Liver (tissue), 9 donors: ENCODE measurements around the gene BSPRY. TPM values are rescaled to one million over a fixed set of nuclear protein-coding genes. Genes with fewer than 3 reads are reported as not detected.

Experiments used
- DNase-seq: peaks from one replicate; pipeline ENCODE4 v3.0.0-alpha.2; 2017; ENCODE audit warnings: low spot score
- H3K27ac ChIP-seq, 2 donors: one replicate each; pipeline ENCODE4 v1.7.0; 2013; ENCODE audit warnings: inconsistent platforms in 2 of 2, low read length in 2 of 2, control low read depth in 1 of 2, low read depth in 1 of 2, mild to moderate bottlenecking in 1 of 2
- H3K27me3 ChIP-seq, 4 donors: one replicate each; pipeline versions ENCODE4 v1.6.1 to v1.7.0; 2013; ENCODE audit warnings: low read length in 3 of 4, inconsistent platforms in 1 of 4, mild to moderate bottlenecking in 1 of 4, moderate library complexity in 1 of 4; ENCODE audit not compliant: control insufficient read depth in 4 of 4, insufficient read depth in 4 of 4
- H3K36me3 ChIP-seq, 4 donors: one replicate each; pipeline versions ENCODE4 v1.6.1 to v1.7.0; 2013; ENCODE audit warnings: low read length in 3 of 4, mild to moderate bottlenecking in 3 of 4, low read depth in 1 of 4, moderate library complexity in 1 of 4; ENCODE audit not compliant: control insufficient read depth in 4 of 4, insufficient read depth in 3 of 4
- H3K4me1 ChIP-seq, 4 donors: one replicate each; pipeline versions ENCODE4 v1.6.1 to v1.7.0; 2013; ENCODE audit warnings: low read length in 3 of 4, mild to moderate bottlenecking in 3 of 4, moderate library complexity in 1 of 4; ENCODE audit not compliant: control insufficient read depth in 4 of 4, insufficient read depth in 4 of 4
- H3K4me3 ChIP-seq, 3 donors: one replicate each; pipeline versions ENCODE4 v1.6.1 to v1.7.0; 2013; ENCODE audit warnings: low read length in 3 of 3, control low read depth in 1 of 3, low read depth in 1 of 3, mild to moderate bottlenecking in 1 of 3
- H3K9ac ChIP-seq, 2 donors: one replicate each; pipeline ENCODE4 v1.7.0; 2013; ENCODE audit warnings: low read length in 2 of 2, mild to moderate bottlenecking in 2 of 2, moderate library complexity in 2 of 2, control low read depth in 1 of 2, low read depth in 1 of 2
- H3K9me3 ChIP-seq, 4 donors: one replicate each; pipeline versions ENCODE4 v1.6.1 to v1.7.0; 2013; ENCODE audit warnings: low read length in 3 of 4; ENCODE audit not compliant: control insufficient read depth in 4 of 4
- EGR1 ChIP-seq, 2 donors: IDR thresholded peaks; 2 replicates each; pipeline ENCODE4 v1.6.1; 2016 to 2018; ENCODE audit warnings: antibody characterized with exemption in 2 of 2, low read depth in 2 of 2
- FOXA1 ChIP-seq: IDR thresholded peaks from 2 replicates; pipeline ENCODE4 v1.6.1; 2016; ENCODE audit warnings: antibody characterized with exemption
- GABPA ChIP-seq, 2 donors: IDR thresholded peaks in 1 of 2; conservative IDR thresholded peaks in 1 of 2; 2 replicates each; pipeline ENCODE4 v1.6.1; 2016; ENCODE audit warnings: antibody characterized with exemption in 2 of 2, mild to moderate bottlenecking in 1 of 2, moderate library complexity in 1 of 2
- HNF4A ChIP-seq, 2 donors: conservative IDR thresholded peaks; 2 replicates each; pipeline ENCODE4 v1.6.1; 2016; ENCODE audit warnings: antibody characterized with exemption in 2 of 2, mild to moderate bottlenecking in 2 of 2
- HNF4G ChIP-seq: IDR thresholded peaks from 2 replicates; pipeline ENCODE4 v1.6.1; 2016; ENCODE audit warnings: antibody characterized with exemption
- JUND ChIP-seq, 2 donors: IDR thresholded peaks; 2 replicates each; pipeline ENCODE4 v1.6.1; 2016; ENCODE audit warnings: antibody characterized with exemption in 2 of 2
- NR2F2 ChIP-seq: IDR thresholded peaks from 2 replicates; pipeline ENCODE4 v1.6.1; 2016; ENCODE audit warnings: antibody characterized with exemption
- RAD21 ChIP-seq, 2 donors: IDR thresholded peaks; 2 replicates each; pipeline ENCODE4 v1.6.1; 2016; ENCODE audit warnings: antibody characterized with exemption in 2 of 2, mild to moderate bottlenecking in 2 of 2
- RXRA ChIP-seq, 2 donors: IDR thresholded peaks; 2 replicates each; pipeline ENCODE4 v1.6.1; 2017 to 2018; ENCODE audit warnings: antibody characterized with exemption in 2 of 2, mild to moderate bottlenecking in 1 of 2
- SP1 ChIP-seq: IDR thresholded peaks from 2 replicates; pipeline ENCODE4 v1.6.1; 2018; ENCODE audit warnings: antibody characterized with exemption, mild to moderate bottlenecking
- TAF1 ChIP-seq: conservative IDR thresholded peaks from 2 replicates; pipeline ENCODE4 v1.6.1; 2016; ENCODE audit warnings: antibody characterized with exemption, mild to moderate bottlenecking
- WGBS: extraction: QIAGEN DNeasy Blood & Tissue Kit; methylation state at CpG from one replicate; pipeline ENCODE4 v1.1.7; 2013; 5-methylcytosine and 5-hydroxymethylcytosine counted together
- polyA plus RNA-seq, 2 donors: library from polyadenylated mRNA; stranded (reverse) in 1 of 2; unstranded in 1 of 2; fragments of 200-250 nt in 1 of 2; fragments of >200 nt in 1 of 2; fragmentation: Nextera tagmentation in 1 of 2; extraction: Ambion mirVana in 1 of 2; gene quantifications; one replicate each; pipeline versions ENCODE4 v1.2.1 to v1.2.3, GENCODE V29; 2013 to 2015
- total RNA-seq, 2 donors: library from RNA; depleted of rRNA; stranded (reverse); fragments of >200 nt; gene quantifications; one replicate each; pipeline ENCODE4 v1.2.3, GENCODE V29; 2014
- TF ChIP-seq, protein P1 (sequence below): IDR thresholded peaks from 2 replicates; pipeline ENCODE4 v1.6.1; 2016; ENCODE audit warnings: antibody characterized with exemption
- TF ChIP-seq, protein P2 (sequence below): fragments of 150-350 bp; IDR thresholded peaks from 2 replicates; pipeline ENCODE4 v1.5.1; 2017; ENCODE audit warnings: improper control_type of control experiment, low read depth, low read length; ENCODE audit not compliant: missing input control
- TF ChIP-seq, protein P3 (sequence below): IDR thresholded peaks from 2 replicates; pipeline ENCODE4 v1.6.1; 2016; ENCODE audit warnings: antibody characterized with exemption
- donor health status: healthy.
- donor health status: healthy.
- donor health status: healthy.
- donor health status: healthy.
- donor health status: healthy.

The BSPRY gene
- total RNA-seq (1 to 10 TPM in 1 of 2 donors, under 1 TPM in 1; 0.50 to 2.3 TPM), polyA plus RNA-seq (under 1 TPM; 0.31 to 0.81 TPM)

DNA sequence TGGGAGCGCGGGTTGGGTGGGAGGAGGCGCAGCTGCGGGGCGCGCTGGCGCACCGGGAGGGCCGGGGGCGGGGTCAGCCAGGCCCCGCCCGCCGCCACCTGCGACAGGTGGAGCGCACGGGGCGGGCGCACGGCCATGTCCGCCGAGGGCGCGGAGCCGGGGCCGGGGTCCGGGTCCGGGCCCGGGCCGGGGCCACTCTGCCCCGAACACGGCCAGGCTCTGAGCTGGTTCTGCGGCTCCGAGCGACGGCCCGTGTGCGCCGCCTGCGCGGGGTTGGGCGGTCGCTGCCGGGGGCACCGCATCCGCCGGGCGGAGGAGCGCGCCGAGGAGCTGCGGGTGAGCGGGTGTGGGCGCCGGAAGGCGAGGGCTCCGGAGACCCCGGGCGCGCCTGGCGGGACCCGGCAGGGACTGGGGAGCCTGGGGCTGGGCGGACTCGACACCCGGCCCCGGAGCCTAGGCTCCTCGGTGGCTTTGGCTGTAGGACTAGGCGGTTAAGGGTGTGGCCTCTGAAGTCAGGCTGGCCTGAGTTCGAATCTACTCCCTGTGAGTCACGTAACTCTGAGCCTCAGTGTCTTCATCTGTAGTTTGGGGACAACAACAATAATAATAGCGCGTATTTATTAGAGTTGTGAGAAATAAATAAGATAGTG is at the start of gene BSPRY:
TSS of gene BSPRY (plus strand) at position 97 of the 650 bp plus-strand sequence. CDS start at position 136, 39 bp downstream.
- no peak within 1 kb of the TSS for H3K27ac ChIP-seq
- H3K9me3 ChIP-seq: no peaks in the 10 kb centered on the region
- H3K9ac ChIP-seq: no peak within 1 kb of the TSS
- peak; percentile 46 for DNase-seq
- 3% methylated on average over 71 of the region's 71 CpGs for WGBS
- no peaks in the 10 kb centered on the region for H3K36me3 ChIP-seq
- H3K4me3 ChIP-seq: peak within 1 kb of the TSS in 2 of 3 donors; percentile 39 to 73
- H3K4me1 ChIP-seq: peaks cover 4 to 7% (median 5%) of the 10 kb centered on the region in 4 donors
- TF ChIP-seq, protein P1, sequence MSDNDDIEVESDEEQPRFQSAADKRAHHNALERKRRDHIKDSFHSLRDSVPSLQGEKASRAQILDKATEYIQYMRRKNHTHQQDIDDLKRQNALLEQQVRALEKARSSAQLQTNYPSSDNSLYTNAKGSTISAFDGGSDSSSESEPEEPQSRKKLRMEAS: no peak
- no peak for TF ChIP-seq RXRA (IDR thresholded peaks at IDR 0.05)
- no peak for TF ChIP-seq HNF4A (conservative IDR thresholded peaks at IDR 0.05)
- TF ChIP-seq EGR1 (IDR thresholded peaks at IDR 0.05; ENCODE audit: low read depth in 2 of 2): no peak
- no peak for TF ChIP-seq FOXA1
- TF ChIP-seq, protein P2, sequence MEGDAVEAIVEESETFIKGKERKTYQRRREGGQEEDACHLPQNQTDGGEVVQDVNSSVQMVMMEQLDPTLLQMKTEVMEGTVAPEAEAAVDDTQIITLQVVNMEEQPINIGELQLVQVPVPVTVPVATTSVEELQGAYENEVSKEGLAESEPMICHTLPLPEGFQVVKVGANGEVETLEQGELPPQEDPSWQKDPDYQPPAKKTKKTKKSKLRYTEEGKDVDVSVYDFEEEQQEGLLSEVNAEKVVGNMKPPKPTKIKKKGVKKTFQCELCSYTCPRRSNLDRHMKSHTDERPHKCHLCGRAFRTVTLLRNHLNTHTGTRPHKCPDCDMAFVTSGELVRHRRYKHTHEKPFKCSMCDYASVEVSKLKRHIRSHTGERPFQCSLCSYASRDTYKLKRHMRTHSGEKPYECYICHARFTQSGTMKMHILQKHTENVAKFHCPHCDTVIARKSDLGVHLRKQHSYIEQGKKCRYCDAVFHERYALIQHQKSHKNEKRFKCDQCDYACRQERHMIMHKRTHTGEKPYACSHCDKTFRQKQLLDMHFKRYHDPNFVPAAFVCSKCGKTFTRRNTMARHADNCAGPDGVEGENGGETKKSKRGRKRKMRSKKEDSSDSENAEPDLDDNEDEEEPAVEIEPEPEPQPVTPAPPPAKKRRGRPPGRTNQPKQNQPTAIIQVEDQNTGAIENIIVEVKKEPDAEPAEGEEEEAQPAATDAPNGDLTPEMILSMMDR: no peak
- TF ChIP-seq NR2F2: no peak
- no peak for TF ChIP-seq TAF1
- no peak for TF ChIP-seq GABPA (IDR thresholded peaks at IDR 0.05 in 1 of 2, conservative IDR thresholded peaks at IDR 0.05 in 1 of 2)
- H3K27me3 ChIP-seq: no peaks in the 10 kb centered on the region

DNA sequence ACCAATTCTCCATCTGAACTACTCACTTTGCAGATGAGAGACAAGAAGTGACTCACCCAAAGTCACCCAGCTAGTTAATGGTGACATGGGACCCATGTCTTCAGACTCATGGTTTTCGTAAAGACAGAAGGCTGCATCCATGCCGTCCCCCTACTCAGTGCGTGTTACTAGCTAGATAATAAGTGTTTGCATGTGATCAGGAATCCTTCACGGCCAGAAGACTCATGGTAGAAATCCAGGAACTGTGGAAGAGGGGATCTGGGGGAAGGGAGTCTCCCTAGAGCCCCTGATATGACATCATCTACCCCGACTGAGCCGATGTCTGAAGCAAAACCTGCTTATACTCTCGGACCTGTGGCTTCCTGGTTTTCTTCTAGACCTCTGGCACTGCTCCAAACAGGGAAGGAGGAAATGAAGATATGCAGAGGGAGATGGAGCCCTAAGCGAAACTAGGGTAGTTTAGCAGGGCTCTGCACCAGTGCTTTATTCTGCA is 49.5 kb upstream of the BSPRY start:
- TF ChIP-seq, protein P2: no peak
- TF ChIP-seq TAF1 (no peak), SP1 (no peak), GABPA (IDR thresholded peaks at IDR 0.05 in 1 of 2, conservative IDR thresholded peaks at IDR 0.05 in 1 of 2) (no peak), NR2F2 (no peak), JUND (IDR thresholded peaks at IDR 0.05) (no peak), RAD21 (IDR thresholded peaks at IDR 0.05) (no peak)
- H3K4me1 ChIP-seq: no peaks in the 10 kb centered on the region
- H3K4me3 ChIP-seq: no peak overlapping the region
- WGBS: 61% methylated on average over 8 of the region's 8 CpGs
- no peak for DNase-seq
- H3K9ac ChIP-seq: no peak overlapping the region
- no peaks in the 10 kb centered on the region for H3K27me3 ChIP-seq
- H3K36me3 ChIP-seq: no peaks in the 10 kb centered on the region
- no peaks in the 10 kb centered on the region for H3K9me3 ChIP-seq
- H3K27ac ChIP-seq: no peak overlapping the region

DNA sequence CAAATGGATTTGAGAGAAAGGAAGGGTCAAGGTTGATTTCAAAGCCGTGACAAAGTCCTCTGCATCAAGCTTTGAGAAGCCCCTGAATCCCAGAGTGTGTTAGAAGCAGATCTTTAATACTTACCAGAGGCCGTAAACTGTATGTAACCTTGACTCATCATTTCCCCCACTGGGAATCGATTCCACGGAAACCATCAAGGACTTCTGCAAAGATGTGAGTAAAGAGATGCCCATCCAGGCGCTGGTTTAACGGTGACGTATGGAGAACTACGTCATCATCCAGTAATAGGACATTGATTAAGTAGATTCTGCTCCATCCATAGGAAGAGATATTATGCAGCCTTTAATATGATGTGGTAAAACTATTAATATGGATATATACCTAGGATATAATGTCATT is 47.8 kb upstream of the BSPRY start:
- no peak overlapping the region for H3K4me3 ChIP-seq
- H3K9me3 ChIP-seq: no peaks in the 10 kb centered on the region
- 96% methylated on average over 8 of the region's 8 CpGs for WGBS
- TF ChIP-seq HNF4G (no peak), NR2F2 (no peak), RAD21 (IDR thresholded peaks at IDR 0.05) (no peak), JUND (IDR thresholded peaks at IDR 0.05) (no peak), EGR1 (IDR thresholded peaks at IDR 0.05; ENCODE audit: low read depth in 2 of 2) (no peak)
- TF ChIP-seq, protein P1: no peak
- TF ChIP-seq, protein P3, sequence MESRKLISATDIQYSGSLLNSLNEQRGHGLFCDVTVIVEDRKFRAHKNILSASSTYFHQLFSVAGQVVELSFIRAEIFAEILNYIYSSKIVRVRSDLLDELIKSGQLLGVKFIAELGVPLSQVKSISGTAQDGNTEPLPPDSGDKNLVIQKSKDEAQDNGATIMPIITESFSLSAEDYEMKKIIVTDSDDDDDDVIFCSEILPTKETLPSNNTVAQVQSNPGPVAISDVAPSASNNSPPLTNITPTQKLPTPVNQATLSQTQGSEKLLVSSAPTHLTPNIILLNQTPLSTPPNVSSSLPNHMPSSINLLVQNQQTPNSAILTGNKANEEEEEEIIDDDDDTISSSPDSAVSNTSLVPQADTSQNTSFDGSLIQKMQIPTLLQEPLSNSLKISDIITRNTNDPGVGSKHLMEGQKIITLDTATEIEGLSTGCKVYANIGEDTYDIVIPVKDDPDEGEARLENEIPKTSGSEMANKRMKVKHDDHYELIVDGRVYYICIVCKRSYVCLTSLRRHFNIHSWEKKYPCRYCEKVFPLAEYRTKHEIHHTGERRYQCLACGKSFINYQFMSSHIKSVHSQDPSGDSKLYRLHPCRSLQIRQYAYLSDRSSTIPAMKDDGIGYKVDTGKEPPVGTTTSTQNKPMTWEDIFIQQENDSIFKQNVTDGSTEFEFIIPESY: no peak
- H3K9ac ChIP-seq: no peak overlapping the region
- no peaks in the 10 kb centered on the region for H3K36me3 ChIP-seq
- no peaks in the 10 kb centered on the region for H3K4me1 ChIP-seq
- no peaks in the 10 kb centered on the region for H3K27me3 ChIP-seq
- DNase-seq: no peak
- H3K27ac ChIP-seq: no peak overlapping the region
